ENCODE data around the gene CRAMP1.
A peak's percentile ranks its signal among the peaks of the same experiment; 100 is the strongest.

Gene CRAMP1

GRCh38 chr16:1626776-1627175 lies 14.6 kb downstream of the CRAMP1 start:
- no peak for TF ChIP-seq CTCF (conservative IDR thresholded peaks at IDR 0.05)
- H3K27ac ChIP-seq = no peak overlapping the region

- TF ChIP-seq CTCF (conservative IDR thresholded peaks at IDR 0.05) = 0 out of 2 replicates have a peak, but pooled peaks have one; percentile 11
- H3K27ac ChIP-seq = peak overlapping the region; percentile 70
Measured at GRCh38 chr16:1630450-1631213, 18.5 kb downstream of the CRAMP1 start.

- peak overlapping the region; percentile 70 for H3K27ac ChIP-seq
Measured at GRCh38 chr16:1631230-1631629, 19.1 kb downstream of the CRAMP1 start.

GRCh38 chr16:1631931-1632637 lies 19.9 kb downstream of the CRAMP1 start:
- no peak for TF ChIP-seq CTCF (conservative IDR thresholded peaks at IDR 0.05)
- peak overlapping the region; percentile 70 for H3K27ac ChIP-seq

More at GRCh38 chr16:1631230-1631629, 19.1 kb downstream of the CRAMP1 start:
- no peak for TF ChIP-seq CTCF (conservative IDR thresholded peaks at IDR 0.05)

GRCh38 chr16:1632638-1632970 lies 20.4 kb downstream of the CRAMP1 start:
- peak overlapping the region; percentile 70 for H3K27ac ChIP-seq
- no peak for TF ChIP-seq CTCF (conservative IDR thresholded peaks at IDR 0.05)

GRCh38 chr16:1633310-1633709 lies 21.1 kb downstream of the CRAMP1 start:
- TF ChIP-seq CTCF (conservative IDR thresholded peaks at IDR 0.05) = no peak
- H3K27ac ChIP-seq = no peak overlapping the region

GRCh38 chr16:1634541-1634940 lies 22.4 kb downstream of the CRAMP1 start:
- no peak for TF ChIP-seq CTCF (conservative IDR thresholded peaks at IDR 0.05)
- no peak overlapping the region for H3K27ac ChIP-seq

Data from VCaP (cell line).